ENCODE measurements around the gene KRTAP5-9.
"Not testable (repeated sequence)": the region's sequence is repeated elsewhere in the genome, so short reads cannot be mapped to it uniquely, and the experiment has no call there.

KRTAP5-9 gene

DNA sequence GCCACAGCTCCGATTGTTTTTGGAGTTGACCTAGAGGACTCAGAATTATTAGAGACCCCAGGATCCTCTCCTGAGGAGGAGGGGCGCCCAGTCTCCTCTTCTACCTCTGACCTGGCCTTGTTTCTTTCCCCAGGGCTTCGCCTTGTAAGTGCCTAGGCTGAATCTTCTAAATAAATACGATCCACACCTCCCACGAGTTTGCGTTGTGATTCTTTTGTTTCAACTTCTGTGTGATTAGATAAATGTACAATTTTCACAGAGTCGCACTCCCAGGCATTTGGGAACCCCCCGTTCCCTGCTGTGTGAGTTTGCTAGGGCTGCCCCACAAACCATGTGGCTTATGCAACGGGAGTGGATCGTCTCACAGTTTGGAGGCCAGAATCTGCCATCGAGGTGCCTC lies 9.2 kb upstream of the KRTAP5-9 start (continued):
- no peak for TF ChIP-seq ZNF565 (CRISPR knock-in tag; conservative IDR thresholded peaks at IDR 0.05; ENCODE audit: low read depth)
- no peak for TF ChIP-seq ZNF70 (CRISPR knock-in tag; IDR thresholded peaks at IDR 0.05)
- no peak for TF ChIP-seq TSHZ2 (CRISPR knock-in tag; IDR thresholded peaks at IDR 0.05)
- TF ChIP-seq POU6F1 (CRISPR knock-in tag; IDR thresholded peaks at IDR 0.05; ENCODE audit: borderline replicate concordance, low read depth) = no peak
- TF ChIP-seq TCF4 (CRISPR knock-in tag; IDR thresholded peaks at IDR 0.05; ENCODE audit: borderline replicate concordance) = no peak
- TF ChIP-seq TOX (CRISPR knock-in tag; IDR thresholded peaks at IDR 0.05; ENCODE audit: borderline replicate concordance) = no peak

- not testable (repeated sequence) for ATAC-seq
Observed at GRCh38 chr11:71539971-71540370, 8.2 kb upstream of the KRTAP5-9 start.

GRCh38 chr11:71540521-71541304 lies 7.5 kb upstream of the KRTAP5-9 start:
- ATAC-seq = not testable (repeated sequence)

GRCh38 chr11:71542382-71542781 lies 5.8 kb upstream of the KRTAP5-9 start:
- TF ChIP-seq OSR1 (CRISPR knock-in tag; IDR thresholded peaks at IDR 0.05) (no peak), ZNF70 (CRISPR knock-in tag; IDR thresholded peaks at IDR 0.05) (no peak), TSHZ2 (CRISPR knock-in tag; IDR thresholded peaks at IDR 0.05) (no peak), ZFP30 (CRISPR knock-in tag; IDR thresholded peaks at IDR 0.05) (no peak), TCF4 (CRISPR knock-in tag; IDR thresholded peaks at IDR 0.05; ENCODE audit: borderline replicate concordance) (no peak), ZNF8 (CRISPR knock-in tag; IDR thresholded peaks at IDR 0.05) (no peak), BACH2 (CRISPR knock-in tag; IDR thresholded peaks at IDR 0.05; ENCODE audit: borderline replicate concordance) (no peak), ZNF565 (CRISPR knock-in tag; conservative IDR thresholded peaks at IDR 0.05; ENCODE audit: low read depth) (no peak)
- no peak for ATAC-seq

DNA sequence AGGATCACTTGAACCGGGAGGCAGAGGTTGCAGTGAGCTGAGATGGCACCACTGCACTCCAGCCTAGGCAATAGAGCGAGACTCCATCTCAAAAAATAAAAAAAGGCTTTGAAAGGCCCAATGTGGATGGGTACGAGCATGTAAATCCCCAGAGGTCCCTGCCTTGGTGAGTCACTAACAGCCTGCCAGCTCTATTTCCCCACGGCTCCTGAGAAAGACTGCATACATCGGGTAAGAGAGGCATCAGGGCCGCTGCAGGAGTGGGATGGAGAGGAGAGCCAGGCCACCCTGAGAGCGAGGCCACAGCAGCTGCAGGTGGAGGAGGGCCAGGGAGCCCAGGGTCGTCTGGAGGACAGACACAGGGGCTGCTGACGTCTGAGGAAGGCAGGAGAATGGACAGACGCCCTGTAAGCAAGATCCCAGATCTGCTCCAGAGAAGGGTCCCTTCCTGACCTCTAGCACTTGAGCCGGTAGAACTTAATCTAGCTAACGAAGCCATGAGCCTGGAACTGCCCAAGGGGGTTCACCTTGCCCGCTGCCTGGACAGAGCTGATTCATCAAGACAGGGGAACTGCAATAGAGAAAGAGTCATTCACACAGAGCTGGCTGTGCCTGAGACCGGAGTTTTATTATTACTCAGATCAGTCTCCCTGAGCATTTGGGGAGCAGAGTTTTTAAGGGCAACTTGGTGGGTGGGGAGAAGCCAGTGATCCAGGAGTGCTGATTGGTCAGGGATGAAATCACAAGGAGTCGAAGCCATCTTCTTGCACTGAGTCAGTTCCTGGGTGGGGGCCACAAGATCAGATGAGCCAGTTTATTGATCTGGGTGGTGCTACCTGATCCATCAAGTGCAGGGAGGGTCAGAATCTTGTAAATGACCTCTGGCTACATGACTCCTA lies 5.1 kb upstream of the KRTAP5-9 start:
- no peak for ATAC-seq
- TF ChIP-seq, protein P1, sequence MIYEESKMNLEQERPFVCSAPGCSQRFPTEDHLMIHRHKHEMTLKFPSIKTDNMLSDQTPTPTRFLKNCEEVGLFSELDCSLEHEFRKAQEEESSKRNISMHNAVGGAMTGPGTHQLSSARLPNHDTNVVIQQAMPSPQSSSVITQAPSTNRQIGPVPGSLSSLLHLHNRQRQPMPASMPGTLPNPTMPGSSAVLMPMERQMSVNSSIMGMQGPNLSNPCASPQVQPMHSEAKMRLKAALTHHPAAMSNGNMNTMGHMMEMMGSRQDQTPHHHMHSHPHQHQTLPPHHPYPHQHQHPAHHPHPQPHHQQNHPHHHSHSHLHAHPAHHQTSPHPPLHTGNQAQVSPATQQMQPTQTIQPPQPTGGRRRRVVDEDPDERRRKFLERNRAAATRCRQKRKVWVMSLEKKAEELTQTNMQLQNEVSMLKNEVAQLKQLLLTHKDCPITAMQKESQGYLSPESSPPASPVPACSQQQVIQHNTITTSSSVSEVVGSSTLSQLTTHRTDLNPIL (CRISPR knock-in tag; IDR thresholded peaks at IDR 0.05; ENCODE audit: low read depth) = no peak
- TF ChIP-seq ISL1 (CRISPR knock-in tag; IDR thresholded peaks at IDR 0.05) (no peak), TOX (CRISPR knock-in tag; IDR thresholded peaks at IDR 0.05; ENCODE audit: borderline replicate concordance) (no peak), ZC3H10 (CRISPR knock-in tag; IDR thresholded peaks at IDR 0.05) (no peak), BACH2 (CRISPR knock-in tag; IDR thresholded peaks at IDR 0.05; ENCODE audit: borderline replicate concordance) (no peak), POU6F1 (CRISPR knock-in tag; IDR thresholded peaks at IDR 0.05; ENCODE audit: borderline replicate concordance, low read depth) (no peak), ZFP3 (CRISPR knock-in tag; IDR thresholded peaks at IDR 0.05) (no peak), GLIS3 (CRISPR knock-in tag; IDR thresholded peaks at IDR 0.05) (no peak)
- TF ChIP-seq, protein P2, sequence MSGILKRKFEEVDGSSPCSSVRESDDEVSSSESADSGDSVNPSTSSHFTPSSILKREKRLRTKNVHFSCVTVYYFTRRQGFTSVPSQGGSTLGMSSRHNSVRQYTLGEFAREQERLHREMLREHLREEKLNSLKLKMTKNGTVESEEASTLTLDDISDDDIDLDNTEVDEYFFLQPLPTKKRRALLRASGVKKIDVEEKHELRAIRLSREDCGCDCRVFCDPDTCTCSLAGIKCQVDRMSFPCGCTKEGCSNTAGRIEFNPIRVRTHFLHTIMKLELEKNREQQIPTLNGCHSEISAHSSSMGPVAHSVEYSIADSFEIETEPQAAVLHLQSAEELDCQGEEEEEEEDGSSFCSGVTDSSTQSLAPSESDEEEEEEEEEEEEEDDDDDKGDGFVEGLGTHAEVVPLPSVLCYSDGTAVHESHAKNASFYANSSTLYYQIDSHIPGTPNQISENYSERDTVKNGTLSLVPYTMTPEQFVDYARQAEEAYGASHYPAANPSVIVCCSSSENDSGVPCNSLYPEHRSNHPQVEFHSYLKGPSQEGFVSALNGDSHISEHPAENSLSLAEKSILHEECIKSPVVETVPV (CRISPR knock-in tag; IDR thresholded peaks at IDR 0.05) = no peak
- TF ChIP-seq, protein P3, sequence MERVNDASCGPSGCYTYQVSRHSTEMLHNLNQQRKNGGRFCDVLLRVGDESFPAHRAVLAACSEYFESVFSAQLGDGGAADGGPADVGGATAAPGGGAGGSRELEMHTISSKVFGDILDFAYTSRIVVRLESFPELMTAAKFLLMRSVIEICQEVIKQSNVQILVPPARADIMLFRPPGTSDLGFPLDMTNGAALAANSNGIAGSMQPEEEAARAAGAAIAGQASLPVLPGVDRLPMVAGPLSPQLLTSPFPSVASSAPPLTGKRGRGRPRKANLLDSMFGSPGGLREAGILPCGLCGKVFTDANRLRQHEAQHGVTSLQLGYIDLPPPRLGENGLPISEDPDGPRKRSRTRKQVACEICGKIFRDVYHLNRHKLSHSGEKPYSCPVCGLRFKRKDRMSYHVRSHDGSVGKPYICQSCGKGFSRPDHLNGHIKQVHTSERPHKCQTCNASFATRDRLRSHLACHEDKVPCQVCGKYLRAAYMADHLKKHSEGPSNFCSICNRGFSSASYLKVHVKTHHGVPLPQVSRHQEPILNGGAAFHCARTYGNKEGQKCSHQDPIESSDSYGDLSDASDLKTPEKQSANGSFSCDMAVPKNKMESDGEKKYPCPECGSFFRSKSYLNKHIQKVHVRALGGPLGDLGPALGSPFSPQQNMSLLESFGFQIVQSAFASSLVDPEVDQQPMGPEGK (CRISPR knock-in tag; IDR thresholded peaks at IDR 0.05; ENCODE audit: borderline replicate concordance) = no peak
